ENCODE data around the gene COMMD1.

GRCh38 chr2:61862085-61862484, 43.4 kb upstream of the COMMD1 start:
- TF ChIP-seq CTCF (IDR thresholded peaks at IDR 0.05; ENCODE audit: low read depth, low read length, poor library complexity, severe bottlenecking): no peak
- TF ChIP-seq EZH2phosphoT487 (IDR thresholded peaks at IDR 0.05; ENCODE audit: borderline replicate concordance, low read length): no peak

Measured in DOHH2 (cell line).